Neural progenitor cell (in vitro differentiated cells): ENCODE results near the gene FLACC1.

Experiments
- EZH2 ChIP-seq: fragments of 200-600 bp; sonication (generic); IDR thresholded peaks from 2 replicates; pipeline ENCODE4 v1.6.1; 2017; ENCODE audit warnings: antibody characterized with exemption, mild to moderate bottlenecking, moderate library complexity
- EZH2phosphoT487 ChIP-seq: fragments of 200-600 bp; sonication (generic); IDR thresholded peaks from 2 replicates; pipeline ENCODE4 v1.6.1; 2017; ENCODE audit warnings: antibody characterized with exemption
- TF ChIP-seq, protein P1 (sequence below): fragments of 200-600 bp; sonication (generic); IDR thresholded peaks from 2 replicates; pipeline ENCODE4 v1.5.1; 2017; ENCODE audit warnings: antibody characterized with exemption, mild to moderate bottlenecking

DNA sequence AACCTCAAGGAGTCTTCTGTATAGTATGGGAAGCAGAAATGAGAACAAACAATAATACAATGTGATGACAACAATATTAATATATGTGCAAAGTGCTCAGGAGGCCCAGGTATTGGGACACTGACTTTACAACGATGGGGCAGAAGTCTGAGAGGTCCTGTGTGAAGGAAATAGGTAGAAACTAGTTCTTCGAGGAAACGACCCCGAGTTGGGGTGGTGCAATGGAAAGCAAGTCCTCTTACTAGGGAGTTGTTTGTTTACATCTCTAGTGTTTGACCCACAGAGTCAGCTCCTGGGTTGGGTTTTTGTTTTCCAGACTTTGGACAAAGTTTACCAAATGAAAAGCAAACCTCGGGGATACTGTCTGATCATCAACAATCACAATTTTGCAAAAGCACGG lies 80.6 kb downstream of the FLACC1 start:
- TF ChIP-seq, protein P1, sequence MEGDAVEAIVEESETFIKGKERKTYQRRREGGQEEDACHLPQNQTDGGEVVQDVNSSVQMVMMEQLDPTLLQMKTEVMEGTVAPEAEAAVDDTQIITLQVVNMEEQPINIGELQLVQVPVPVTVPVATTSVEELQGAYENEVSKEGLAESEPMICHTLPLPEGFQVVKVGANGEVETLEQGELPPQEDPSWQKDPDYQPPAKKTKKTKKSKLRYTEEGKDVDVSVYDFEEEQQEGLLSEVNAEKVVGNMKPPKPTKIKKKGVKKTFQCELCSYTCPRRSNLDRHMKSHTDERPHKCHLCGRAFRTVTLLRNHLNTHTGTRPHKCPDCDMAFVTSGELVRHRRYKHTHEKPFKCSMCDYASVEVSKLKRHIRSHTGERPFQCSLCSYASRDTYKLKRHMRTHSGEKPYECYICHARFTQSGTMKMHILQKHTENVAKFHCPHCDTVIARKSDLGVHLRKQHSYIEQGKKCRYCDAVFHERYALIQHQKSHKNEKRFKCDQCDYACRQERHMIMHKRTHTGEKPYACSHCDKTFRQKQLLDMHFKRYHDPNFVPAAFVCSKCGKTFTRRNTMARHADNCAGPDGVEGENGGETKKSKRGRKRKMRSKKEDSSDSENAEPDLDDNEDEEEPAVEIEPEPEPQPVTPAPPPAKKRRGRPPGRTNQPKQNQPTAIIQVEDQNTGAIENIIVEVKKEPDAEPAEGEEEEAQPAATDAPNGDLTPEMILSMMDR: no peak
- TF ChIP-seq EZH2phosphoT487 (no peak), EZH2 (no peak)
